Fibroblast of lung (primary cell): ENCODE measurements around the gene CABP1.

Source experiments
- CTCF ChIP-seq, 2 donors: IDR thresholded peaks in 1 of 2; conservative IDR thresholded peaks in 1 of 2; 1 replicate in 1 of 2; 2 replicates in 1 of 2; pipeline ENCODE4 v1.5.1; 2011 to 2012; ENCODE audit warnings: low read length in 2 of 2, control low read depth in 1 of 2, inconsistent platforms in 1 of 2, low read depth in 1 of 2, mild to moderate bottlenecking in 1 of 2
- EZH2 ChIP-seq: IDR thresholded peaks from 2 replicates; pipeline ENCODE4 v1.5.1; 2012; ENCODE audit warnings: low read length, control low read depth, mild to moderate bottlenecking; ENCODE audit errors: missing control alignments

- TF ChIP-seq CTCF (conservative IDR thresholded peaks at IDR 0.05 in 1 of 2, IDR thresholded peaks at IDR 0.05 in 1 of 2; ENCODE audit: low read depth in 1 of 2, low read length in 2 of 2) (no peak), EZH2 (no peak)
Measured at GRCh38 chr12:120688527-120689071, 48.2 kb downstream of the CABP1 start.
